Measurements from ENCODE around the gene GSTM3.

Gene GSTM3

DNA sequence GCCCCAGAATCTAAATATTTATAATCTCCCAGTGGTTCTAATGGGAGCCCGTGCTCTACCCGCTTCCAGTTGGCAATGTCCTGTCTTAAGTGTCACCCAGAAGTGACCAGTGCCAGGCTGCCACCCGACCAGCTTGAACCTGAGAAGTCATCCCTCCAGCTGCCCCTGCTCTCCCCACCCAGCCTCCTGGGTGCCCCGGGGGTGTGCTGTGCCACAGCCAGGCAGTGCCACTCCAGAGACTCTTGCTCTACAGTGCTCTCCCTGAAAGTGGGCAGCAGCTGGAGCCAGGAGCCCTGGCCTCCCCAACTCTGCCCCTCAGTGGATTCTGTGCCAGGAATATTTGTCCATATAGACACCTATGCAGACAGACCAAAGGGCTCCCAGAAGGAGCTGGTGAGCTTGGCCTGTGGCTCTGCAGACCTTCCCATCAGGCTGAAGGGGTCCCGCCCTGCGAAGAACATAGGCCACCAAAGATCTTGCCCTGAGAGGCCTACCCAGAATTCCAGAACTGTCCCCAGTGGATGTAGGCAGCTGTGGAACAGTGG is 31.9 kb upstream of the GSTM3 start:
- Histone ChIP-seq H3K27ac (ENCODE audit: low read length) (no peak overlapping the region), H3F3A (ENCODE audit: insufficient read depth, low read length) (no peaks in the 10 kb centered on the region), H3K4me1 (ENCODE audit: low read length) (no peaks in the 10 kb centered on the region), H3K36me3 (replicated peaks; ENCODE audit: insufficient read depth, low read length) (no peaks in the 10 kb centered on the region), H4K20me1 (ENCODE audit: insufficient read depth, low read length) (no peaks in the 10 kb centered on the region), H3K27me3 (replicated peaks; ENCODE audit: insufficient read depth, low read length) (no peaks in the 10 kb centered on the region), H3K9ac (ENCODE audit: low read length) (no peak overlapping the region), H2AFZ (ENCODE audit: low read length) (no peak overlapping the region), H3K9me2 (replicated peaks; ENCODE audit: insufficient read depth, low read length) (no peaks in the 10 kb centered on the region), H3K9me3 (replicated peaks; ENCODE audit: insufficient read depth, low read length) (no peaks in the 10 kb centered on the region), H3K79me2 (ENCODE audit: low read length) (no peaks in the 10 kb centered on the region), H3K4me3 (ENCODE audit: low read length) (no peak overlapping the region), H3K4me2 (ENCODE audit: low read depth, low read length) (no peak overlapping the region)
- TF ChIP-seq, protein P1, sequence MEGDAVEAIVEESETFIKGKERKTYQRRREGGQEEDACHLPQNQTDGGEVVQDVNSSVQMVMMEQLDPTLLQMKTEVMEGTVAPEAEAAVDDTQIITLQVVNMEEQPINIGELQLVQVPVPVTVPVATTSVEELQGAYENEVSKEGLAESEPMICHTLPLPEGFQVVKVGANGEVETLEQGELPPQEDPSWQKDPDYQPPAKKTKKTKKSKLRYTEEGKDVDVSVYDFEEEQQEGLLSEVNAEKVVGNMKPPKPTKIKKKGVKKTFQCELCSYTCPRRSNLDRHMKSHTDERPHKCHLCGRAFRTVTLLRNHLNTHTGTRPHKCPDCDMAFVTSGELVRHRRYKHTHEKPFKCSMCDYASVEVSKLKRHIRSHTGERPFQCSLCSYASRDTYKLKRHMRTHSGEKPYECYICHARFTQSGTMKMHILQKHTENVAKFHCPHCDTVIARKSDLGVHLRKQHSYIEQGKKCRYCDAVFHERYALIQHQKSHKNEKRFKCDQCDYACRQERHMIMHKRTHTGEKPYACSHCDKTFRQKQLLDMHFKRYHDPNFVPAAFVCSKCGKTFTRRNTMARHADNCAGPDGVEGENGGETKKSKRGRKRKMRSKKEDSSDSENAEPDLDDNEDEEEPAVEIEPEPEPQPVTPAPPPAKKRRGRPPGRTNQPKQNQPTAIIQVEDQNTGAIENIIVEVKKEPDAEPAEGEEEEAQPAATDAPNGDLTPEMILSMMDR (IDR thresholded peaks at IDR 0.05; ENCODE audit: low read length) = no peak
- TF ChIP-seq EZH2 (optimal IDR thresholded peaks at IDR 0.05; ENCODE audit: low read depth, low read length) = no peak
- no peak for DNase-seq

DNA sequence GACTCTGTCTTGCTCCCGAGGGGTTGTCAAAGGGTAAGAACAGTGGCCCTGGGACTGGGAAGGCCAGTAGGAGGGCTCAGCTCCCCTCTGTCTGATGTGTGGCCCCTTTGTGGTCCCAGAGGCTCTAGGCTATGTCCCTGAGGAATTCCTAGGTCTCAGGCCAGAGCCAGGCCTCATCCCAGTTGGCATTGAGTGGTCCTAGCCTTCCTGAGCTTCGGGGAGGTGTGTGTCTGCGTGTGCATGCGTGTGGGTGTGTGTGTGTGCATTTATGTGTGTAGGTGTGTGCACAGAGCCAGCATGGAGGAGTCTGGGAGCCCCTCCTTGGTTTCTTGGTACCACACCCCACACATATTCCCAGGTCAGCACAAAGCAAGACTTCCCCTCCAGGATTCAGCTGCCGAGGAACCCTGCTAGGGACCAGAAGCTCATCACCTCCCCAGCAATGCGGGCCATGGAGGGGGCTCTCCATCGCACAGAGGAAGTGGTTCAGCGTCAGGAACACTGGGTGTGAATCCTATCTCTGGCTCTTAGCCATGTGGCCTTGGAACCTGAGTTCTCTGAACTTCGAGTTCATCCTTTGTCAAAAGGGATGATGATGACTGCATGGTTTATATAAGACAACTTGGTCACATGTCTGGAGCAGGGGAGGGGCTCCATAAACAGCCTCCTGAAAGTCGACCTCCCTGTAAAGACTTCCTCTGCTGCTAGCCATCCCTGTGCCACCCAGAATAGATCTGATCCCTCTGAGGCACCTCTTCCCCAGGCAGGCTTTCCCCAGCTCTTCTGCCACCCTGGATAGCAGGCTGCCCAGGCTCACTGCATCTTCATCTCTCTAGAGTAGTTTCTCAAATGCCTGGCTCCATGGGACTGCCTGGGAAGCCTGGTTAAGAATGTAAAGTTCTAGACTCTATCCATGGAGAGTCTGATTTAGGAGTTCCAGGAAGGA is 31.1 kb upstream of the GSTM3 start:
- H3K36me3 ChIP-seq (replicated peaks; ENCODE audit: insufficient read depth, low read length) = no peaks in the 10 kb centered on the region

DNA sequence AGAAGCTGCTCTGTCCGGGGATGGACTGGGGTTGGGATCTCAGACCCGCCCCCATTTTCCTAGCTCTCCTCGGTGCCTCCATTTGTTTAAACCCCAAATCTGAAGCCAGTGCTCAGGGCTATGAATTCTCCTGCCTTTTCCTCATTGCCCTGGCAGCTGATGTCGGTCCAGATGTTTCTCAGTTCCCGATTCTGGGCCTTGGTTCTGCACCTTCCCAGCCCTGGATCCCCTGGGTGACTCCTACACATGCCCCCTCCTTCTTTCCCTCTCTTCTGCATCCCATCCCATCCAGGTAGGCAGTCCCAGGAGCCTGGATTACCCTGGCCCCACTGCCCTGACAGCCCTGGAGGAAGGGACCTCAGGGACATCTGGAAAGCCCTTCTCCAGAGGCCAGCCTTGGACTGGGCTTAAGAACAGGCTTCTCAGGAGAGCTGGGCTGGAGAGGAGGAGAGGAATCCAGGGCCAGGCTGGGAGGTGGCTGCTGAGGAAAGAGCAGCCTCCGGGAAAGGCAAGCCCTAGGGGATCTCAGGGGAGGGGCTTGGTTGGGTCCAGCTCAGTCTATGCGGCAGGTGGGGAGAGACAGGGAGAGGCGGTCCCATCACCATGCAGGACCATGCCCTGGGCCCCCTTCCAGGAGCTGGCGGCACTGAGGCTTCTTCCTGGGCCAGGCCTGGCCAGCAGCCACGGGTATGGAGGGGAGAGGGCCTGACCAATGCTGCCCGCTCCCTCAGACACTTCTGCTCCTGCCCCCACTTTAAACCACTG is 29.7 kb upstream of the GSTM3 start:
- no peak overlapping the region for H2AFZ ChIP-seq (ENCODE audit: low read length)
- no peaks in the 10 kb centered on the region for H3K4me1 ChIP-seq (ENCODE audit: low read length)
- no peak for DNase-seq
- H3K4me2 ChIP-seq (ENCODE audit: low read depth, low read length) = no peak overlapping the region
- H3K36me3 ChIP-seq (replicated peaks; ENCODE audit: insufficient read depth, low read length) = no peaks in the 10 kb centered on the region
- H3K9me3 ChIP-seq (replicated peaks; ENCODE audit: insufficient read depth, low read length) = no peaks in the 10 kb centered on the region
- no peaks in the 10 kb centered on the region for H4K20me1 ChIP-seq (ENCODE audit: insufficient read depth, low read length)
- H3F3A ChIP-seq (ENCODE audit: insufficient read depth, low read length) = no peaks in the 10 kb centered on the region
- no peak overlapping the region for H3K4me3 ChIP-seq (ENCODE audit: low read length)
- no peaks in the 10 kb centered on the region for H3K9me2 ChIP-seq (replicated peaks; ENCODE audit: insufficient read depth, low read length)
- H3K9ac ChIP-seq (ENCODE audit: low read length) = no peak overlapping the region
- H3K27ac ChIP-seq (ENCODE audit: low read length) = no peak overlapping the region
- H3K27me3 ChIP-seq (replicated peaks; ENCODE audit: insufficient read depth, low read length) = no peaks in the 10 kb centered on the region
- no peaks in the 10 kb centered on the region for H3K79me2 ChIP-seq (ENCODE audit: low read length)
- TF ChIP-seq EZH2 (optimal IDR thresholded peaks at IDR 0.05; ENCODE audit: low read depth, low read length) (no peak), EZH2phosphoT487 (IDR thresholded peaks at IDR 0.05; ENCODE audit: low read length) (no peak)
- TF ChIP-seq, protein P1 (IDR thresholded peaks at IDR 0.05; ENCODE audit: low read length) = no peak

More for the DNA sequence above, 31.1 kb upstream of the GSTM3 start:
- Histone ChIP-seq H3K4me2 (ENCODE audit: low read depth, low read length) (no peak overlapping the region), H3K27me3 (replicated peaks; ENCODE audit: insufficient read depth, low read length) (no peaks in the 10 kb centered on the region), H3F3A (ENCODE audit: insufficient read depth, low read length) (no peaks in the 10 kb centered on the region), H3K9ac (ENCODE audit: low read length) (no peak overlapping the region), H4K20me1 (ENCODE audit: insufficient read depth, low read length) (no peaks in the 10 kb centered on the region), H3K4me1 (ENCODE audit: low read length) (no peaks in the 10 kb centered on the region), H3K79me2 (ENCODE audit: low read length) (no peaks in the 10 kb centered on the region), H2AFZ (ENCODE audit: low read length) (no peak overlapping the region), H3K9me3 (replicated peaks; ENCODE audit: insufficient read depth, low read length) (no peaks in the 10 kb centered on the region), H3K9me2 (replicated peaks; ENCODE audit: insufficient read depth, low read length) (no peaks in the 10 kb centered on the region), H3K27ac (ENCODE audit: low read length) (no peak overlapping the region), H3K4me3 (ENCODE audit: low read length) (no peak overlapping the region)
- DNase-seq = no peak
- no peak for TF ChIP-seq EZH2phosphoT487 (IDR thresholded peaks at IDR 0.05; ENCODE audit: low read length)
- TF ChIP-seq, protein P1 (IDR thresholded peaks at IDR 0.05; ENCODE audit: low read length) = no peak
- TF ChIP-seq EZH2 (optimal IDR thresholded peaks at IDR 0.05; ENCODE audit: low read depth, low read length) = no peak

All from MM.1S (cell line).